Islet of Langerhans (tissue), 1 donor: ENCODE results near the gene NDUFB5.

Experiments
- FAIRE-seq: peaks from one replicate; lab custom pipeline; 2011; peaks lifted over from hg19 to GRCh38; lab: Jason Lieb, UNC

Gene NDUFB5

DNA sequence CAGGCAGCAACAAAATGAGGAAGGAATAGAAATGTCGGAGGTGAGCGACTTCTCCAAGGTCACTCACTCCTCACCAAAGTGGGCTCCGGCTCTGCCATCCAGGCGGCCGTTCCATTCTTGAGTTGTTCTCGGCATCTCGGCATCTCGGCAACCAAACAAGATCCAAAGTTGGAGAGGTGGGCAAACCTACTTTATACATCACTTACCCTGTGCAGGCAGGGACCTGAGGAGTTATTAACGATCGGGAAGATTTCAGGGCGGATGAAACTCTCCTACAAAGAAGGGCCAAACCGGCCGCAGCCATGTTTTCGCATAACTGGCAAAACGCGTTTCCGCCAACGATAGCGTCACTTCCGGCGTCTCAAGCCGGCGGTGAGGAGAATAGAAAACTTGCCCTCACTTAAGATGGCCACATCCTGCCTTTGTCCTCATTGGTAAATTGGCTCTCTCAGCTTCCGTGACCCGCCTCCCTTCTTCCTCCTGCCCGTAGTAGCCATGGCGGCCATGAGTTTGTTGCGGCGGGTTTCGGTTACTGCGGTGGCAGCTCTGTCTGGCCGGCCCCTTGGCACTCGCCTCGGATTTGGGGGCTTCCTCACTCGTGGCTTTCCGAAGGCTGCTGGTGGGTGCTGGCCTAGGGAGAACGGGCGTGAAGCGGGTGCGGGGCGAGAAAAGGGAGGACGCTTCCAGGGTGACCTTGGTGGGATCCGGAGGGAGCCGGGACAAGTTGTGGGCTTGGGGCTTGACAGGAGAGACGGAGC is at the start of gene NDUFB5, which contains the start of gene MRPL47:
NDUFB5 (plus strand) TSS at position 474 of the 758 bp plus-strand sequence; CDS start at position 496, 22 bp downstream.
MRPL47 (minus strand) TSS at position 318 of the 758 bp plus-strand sequence; CDS start at position 304, 14 bp downstream.
- FAIRE-seq = peak; percentile 84

GRCh38 chr3:179558742-179559364 is 45.7 kb upstream of the NDUFB5 start:
- peak; percentile 76 for FAIRE-seq

DNA sequence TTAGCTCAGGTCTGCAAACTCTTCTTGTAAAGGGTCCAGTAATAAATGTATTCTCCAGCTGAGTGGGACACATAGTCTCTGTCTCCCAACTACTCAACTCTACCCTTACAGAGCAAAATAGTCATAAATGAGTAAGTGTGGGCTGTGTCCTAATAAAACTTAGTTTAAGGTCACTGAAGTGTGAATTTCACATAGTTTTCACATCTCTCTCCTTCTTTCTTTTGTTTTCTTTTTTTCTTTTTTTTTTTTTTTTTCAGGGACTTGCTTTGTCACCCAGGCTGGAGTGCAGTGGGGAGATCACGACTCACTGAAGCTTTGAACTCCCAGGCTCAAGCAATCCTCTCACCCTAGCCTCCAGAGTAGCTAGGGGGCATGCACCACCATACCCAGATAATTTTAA is 43.8 kb upstream of the NDUFB5 start:
- FAIRE-seq = no peak

DNA sequence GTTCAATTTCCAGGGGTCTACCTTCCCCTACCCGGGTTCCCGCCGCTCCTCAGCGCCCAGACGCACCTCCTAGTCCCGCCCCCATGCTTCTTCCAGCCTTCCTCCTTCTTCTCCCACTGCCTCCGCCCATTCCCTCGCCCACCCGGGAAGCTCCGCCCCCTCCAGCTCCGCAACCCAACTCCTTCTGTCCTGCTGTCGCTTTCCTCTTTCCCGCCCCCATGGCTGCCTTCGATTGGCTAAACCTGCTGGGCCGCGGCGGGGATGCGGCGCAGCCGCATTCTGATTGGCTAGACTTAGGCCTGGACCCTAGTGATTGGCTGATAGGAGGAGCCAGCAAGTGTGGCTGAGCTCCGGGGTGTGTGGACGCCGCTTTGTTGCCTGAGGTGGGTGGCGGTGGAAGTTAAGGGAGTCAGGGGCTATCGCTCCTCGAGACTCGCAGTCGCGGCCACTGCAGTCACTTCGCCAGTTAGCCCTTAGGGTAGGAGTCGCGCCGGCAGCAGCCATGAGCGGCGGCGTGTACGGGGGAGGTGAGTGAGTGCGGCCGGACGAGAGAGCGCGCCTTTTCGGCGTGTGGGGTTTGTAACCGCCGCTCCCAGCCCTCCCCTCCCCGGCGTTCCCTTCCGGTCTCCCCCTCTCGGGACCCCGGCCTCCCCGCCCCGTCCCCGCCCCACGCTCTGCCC is 41.9 kb upstream of the NDUFB5 start, which contains the start of gene ACTL6A:
ACTL6A (plus strand) TSS at position 336 of the 680 bp plus-strand sequence; CDS start at position 503, 167 bp downstream.
- FAIRE-seq = peak; percentile 93

DNA sequence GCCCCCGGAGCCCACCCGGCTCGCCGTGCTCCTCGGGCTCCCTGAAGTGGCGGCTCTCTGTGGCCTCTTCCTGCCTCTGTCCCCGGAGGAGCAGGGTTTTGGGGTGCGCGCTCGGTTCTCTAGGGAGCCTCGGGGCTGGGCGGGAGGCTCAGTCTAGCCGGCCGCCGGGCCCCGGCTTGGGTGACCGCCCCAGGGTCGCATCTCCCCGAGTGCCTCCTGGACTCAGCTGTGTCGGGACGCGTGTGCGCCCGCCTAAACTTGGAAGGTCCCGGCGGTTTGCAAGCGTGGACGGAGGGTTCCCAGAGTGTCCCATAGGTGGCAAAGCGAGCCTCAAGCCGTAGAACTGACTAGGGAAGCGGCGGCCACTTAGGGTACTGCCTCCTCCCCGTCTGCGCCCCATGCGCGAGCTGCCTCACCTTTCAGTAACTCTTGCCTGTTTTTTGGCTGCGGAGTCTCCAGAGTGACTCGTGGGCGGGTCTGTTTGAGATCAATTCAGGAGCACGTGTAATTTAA is 41.3 kb upstream of the NDUFB5 start:
- FAIRE-seq = no peak

GRCh38 chr3:179565496-179565895 is 39.1 kb upstream of the NDUFB5 start:
- FAIRE-seq = no peak

DNA sequence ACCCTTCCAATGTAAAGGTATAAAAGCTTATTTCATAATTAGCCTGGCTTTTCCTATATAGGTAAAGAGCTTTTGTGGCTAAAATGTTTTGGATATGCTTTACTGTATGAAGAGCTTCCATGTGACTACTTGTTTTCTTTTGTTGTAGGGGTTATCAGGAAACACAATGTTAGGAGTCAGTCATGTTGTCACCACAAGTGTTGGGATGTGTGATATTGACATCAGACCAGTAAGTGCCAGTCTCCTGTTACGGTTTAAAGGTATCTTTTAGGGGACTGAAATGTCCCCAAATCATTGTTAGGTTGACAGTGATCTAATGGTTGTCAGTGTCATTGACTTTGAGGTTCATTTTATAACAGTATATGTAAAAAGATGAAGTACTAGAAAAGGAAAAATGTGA is 23.6 kb upstream of the NDUFB5 start:
- FAIRE-seq = no peak

- FAIRE-seq = no peak
These were observed 15.5 kb upstream of the NDUFB5 start for GRCh38 chr3:179589143-179589542.

DNA sequence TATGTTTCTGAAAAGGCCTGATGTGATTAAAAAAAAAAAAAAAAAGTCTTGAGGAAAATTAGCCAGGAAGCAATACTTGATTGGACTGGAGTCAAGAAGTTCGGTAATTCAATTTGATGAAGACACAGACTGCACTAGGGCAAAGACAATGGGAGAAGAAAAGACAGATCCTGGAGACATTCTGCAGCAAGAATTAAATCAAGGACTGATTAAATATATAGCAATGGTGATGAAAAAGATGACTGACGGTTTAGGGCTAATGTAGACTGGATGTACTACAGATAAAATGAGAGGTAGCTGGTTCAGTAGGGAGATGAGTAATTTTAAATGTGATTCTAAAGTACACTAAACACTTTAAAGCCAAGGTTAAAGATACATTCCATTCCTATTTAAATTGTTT is 13.9 kb upstream of the NDUFB5 start:
- no peak for FAIRE-seq

DNA sequence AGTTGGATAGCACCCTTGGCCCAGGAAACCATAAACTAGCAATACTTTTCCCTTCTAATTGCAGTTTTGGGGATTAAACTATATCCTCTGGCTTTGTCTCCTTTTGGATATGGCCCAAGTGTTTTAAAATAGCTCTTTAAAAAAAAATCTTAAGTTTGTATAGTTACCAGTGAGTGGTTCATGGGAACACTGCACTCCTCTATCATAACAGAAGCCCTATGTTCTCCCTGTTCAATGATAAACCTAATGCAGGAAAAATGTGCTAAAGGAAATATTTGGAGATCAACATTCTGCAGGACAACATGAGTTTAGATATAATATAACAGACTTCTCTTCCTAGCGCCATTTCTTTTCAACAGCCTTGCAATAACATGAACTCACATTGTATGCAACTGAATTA is 13.3 kb upstream of the NDUFB5 start:
- no peak for FAIRE-seq

GRCh38 chr3:179599531-179599930 is 5.1 kb upstream of the NDUFB5 start:
- no peak for FAIRE-seq

GRCh38 chr3:179603321-179603720 is 1.3 kb upstream of the NDUFB5 start:
- no peak for FAIRE-seq

- FAIRE-seq = no peak
These were observed 763 bp upstream of the NDUFB5 start for GRCh38 chr3:179603831-179604230.

GRCh38 chr3:179606534-179607085 is 2.0 kb downstream of the NDUFB5 start:
- FAIRE-seq = no peak

- no peak for FAIRE-seq
These were observed 4.5 kb downstream of the NDUFB5 start for GRCh38 chr3:179608931-179609720.

GRCh38 chr3:179610066-179610465 is 5.5 kb downstream of the NDUFB5 start:
- no peak for FAIRE-seq

- no peak for FAIRE-seq
These were observed 9.2 kb downstream of the NDUFB5 start for GRCh38 chr3:179613807-179614206.

DNA sequence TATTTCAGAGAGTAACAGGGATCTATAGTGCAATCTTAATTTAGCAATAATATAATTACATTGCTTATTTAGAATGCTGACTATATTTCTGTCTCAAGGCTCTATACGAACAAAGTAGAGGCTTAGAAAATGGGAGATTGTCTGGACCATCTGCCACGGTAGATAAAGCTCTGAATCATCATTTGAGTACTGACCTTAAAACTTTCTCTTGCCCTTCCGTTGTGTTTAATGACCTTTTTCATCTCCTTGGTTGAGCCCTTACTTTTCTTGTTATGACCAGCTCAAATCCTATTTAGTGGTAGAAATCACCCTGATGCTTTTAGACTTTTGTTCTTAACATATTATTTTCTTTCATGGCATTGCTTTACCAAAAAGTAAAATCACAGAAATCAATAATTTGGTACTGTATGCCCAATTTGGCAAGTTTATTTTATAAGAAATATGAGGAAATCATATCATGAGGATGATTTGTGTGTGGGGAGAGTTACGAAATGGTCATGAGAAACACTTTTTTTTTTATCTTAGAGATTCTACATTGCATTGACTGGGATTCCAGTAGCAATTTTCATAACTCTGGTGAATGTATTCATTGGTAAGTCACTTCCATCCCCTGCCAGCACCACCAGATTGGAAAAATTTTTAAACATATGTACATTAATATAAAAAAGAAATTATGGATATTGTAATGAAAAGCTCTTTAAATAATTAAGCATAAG is 11.0 kb downstream of the NDUFB5 start:
- FAIRE-seq = no peak

GRCh38 chr3:179622023-179622422 is 17.4 kb downstream of the NDUFB5 start:
- FAIRE-seq = no peak

- FAIRE-seq = no peak
These were observed 19.9 kb downstream of the NDUFB5 start for GRCh38 chr3:179624451-179624850.
